AG04450 (cell line): ENCODE data around the gene MCL1. TPM values are rescaled to one million over a fixed set of nuclear protein-coding genes. Genes with fewer than 3 reads are reported as not detected.

Source experiments
- CTCF ChIA-PET: fragments of 300-600, 350-600 bp; formaldehyde crosslinking; extraction: SDS; loops from one replicate; lab custom pipeline; 2022; ENCODE audit warnings: antibody characterized with exemption, inconsistent platforms; lab: Charles Lee
- POLR2A ChIA-PET: fragments of 350-600 bp; formaldehyde crosslinking; extraction: SDS; loops from one replicate; lab custom pipeline; 2021; ENCODE audit warnings: antibody characterized with exemption, inconsistent platforms; lab: Yijun Ruan, JAX
- DNase-seq: peaks from one replicate; pipeline ENCODE4 v3.0.0-alpha.2; 2011; ENCODE audit warnings: low read depth, low spot score
- H3K27ac ChIP-seq: one replicate; pipeline ENCODE4 v1.5.1; 2012; ENCODE audit warnings: low read depth, low read length, control low read depth
- H3K27me3 ChIP-seq: one replicate; pipeline ENCODE4 v1.6.0; 2012; ENCODE audit warnings: low read length; ENCODE audit not compliant: control insufficient read depth, insufficient read depth
- H3K4me3 ChIP-seq: 2 replicates; pipeline ENCODE4 v1.5.1; 2011; ENCODE audit warnings: mild to moderate bottlenecking, low read depth, low read length, control low read depth
- H3K9me3 ChIP-seq: 2 replicates; pipeline ENCODE4 v1.5.1; 2012; ENCODE audit warnings: low read length; ENCODE audit not compliant: control insufficient read depth, insufficient read depth
- CTCF ChIP-seq: IDR thresholded peaks from 2 replicates; pipeline ENCODE4 v1.5.1; 2011; ENCODE audit warnings: low read depth, low read length, control low read depth, inconsistent platforms
- polyA plus RNA-seq: library from polyadenylated mRNA; depleted of rRNA; stranded (reverse); fragments of >200 nt; gene quantifications from 2 replicates; pipeline ENCODE4 v1.2.3, GENCODE V29; 2011

MCL1 gene
- polyA plus RNA-seq, 1 experiment = 138 TPM

- ChIA-PET CTCF (interaction anchor here (0.9 to 7.0 kb wide), 4 partner anchors 19 to 41 kb away, joined by 3 to 59 read pairs (median 6); no protein-coding TSS in a partner anchor), POLR2A (interaction anchor here (0.6 to 4.9 kb wide), 27 partner anchors 9 to 469 kb away, joined by 3 to 130 read pairs (median 6); partner anchors contain the start of genes C1orf54, ENSA, FALEC and GOLPH3L)
- Histone ChIP-seq H3K27ac (peak overlapping the region; percentile 91), H3K27me3 (no peaks in the 10 kb centered on the region), H3K9me3 (peaks cover 3% of the 10 kb centered on the region; the same call in 1 of the 2 replicates), H3K4me3 (peak overlapping the region; percentile 58)
- no peak for TF ChIP-seq CTCF
- no peak for DNase-seq
These were observed 684 bp upstream of the MCL1 start for GRCh38 chr1:150579945-150580642.

- TF ChIP-seq CTCF = no peak
These were observed 919 bp downstream of the MCL1 start for GRCh38 chr1:150578272-150579109.

GRCh38 chr1:150577557-150578271 lies 1.7 kb downstream of the MCL1 start:
- POLR2A ChIA-PET = interaction anchor here (0.8 to 4.9 kb wide), 6 partner anchors 7 to 52 kb away, joined by 3 to 130 read pairs (median 50); partner anchors contain the start of gene ENSA
- peak overlapping the region; percentile 97 for H3K4me3 ChIP-seq
- DNase-seq = no peak
- H3K27me3 ChIP-seq = no peaks in the 10 kb centered on the region
- peaks cover 3% of the 10 kb centered on the region; the same call in 1 of the 2 replicates for H3K9me3 ChIP-seq
- H3K27ac ChIP-seq = peak overlapping the region; percentile 95
- TF ChIP-seq CTCF = no peak
- CTCF ChIA-PET = interaction anchor here (2.9 to 7.0 kb wide), 2 partner anchors 17 to 43 kb away, joined by 17 to 59 read pairs; no protein-coding TSS in a partner anchor

More at GRCh38 chr1:150578272-150579109, 919 bp downstream of the MCL1 start:
- peaks cover 3% of the 10 kb centered on the region; the same call in 1 of the 2 replicates for H3K9me3 ChIP-seq
- no peaks in the 10 kb centered on the region for H3K27me3 ChIP-seq
- ChIA-PET CTCF (interaction anchor here (0.6 to 7.0 kb wide), 3 partner anchors 17 to 428 kb away, joined by 3 to 59 read pairs (median 6); no protein-coding TSS in a partner anchor), POLR2A (interaction anchor here (0.6 to 4.9 kb wide), 13 partner anchors 8 to 235 kb away, joined by 3 to 130 read pairs (median 6); partner anchors contain the start of genes ENSA and FALEC)
- H3K4me3 ChIP-seq = peak overlapping the region; percentile 97
- peak overlapping the region; percentile 95 for H3K27ac ChIP-seq
- peak; percentile 72 for DNase-seq

- no peaks in the 10 kb centered on the region for H3K27me3 ChIP-seq
- H3K27ac ChIP-seq = no peak overlapping the region
- peaks cover 3% of the 10 kb centered on the region; the same call in 1 of the 2 replicates for H3K9me3 ChIP-seq
- peak overlapping the region; percentile 97 for H3K4me3 ChIP-seq
- no peak for TF ChIP-seq CTCF
- ChIA-PET POLR2A (interaction anchor here (1.1 to 4.9 kb wide), 4 partner anchors 9 to 43 kb away, joined by 6 to 130 read pairs (median 71); no protein-coding TSS in a partner anchor), CTCF (interaction anchor here (0.6 to 7.0 kb wide), 5 partner anchors 14 to 236 kb away, joined by 4 to 59 read pairs (median 6); no protein-coding TSS in a partner anchor)
- DNase-seq = no peak
These were observed 2.4 kb downstream of the MCL1 start for GRCh38 chr1:150576794-150577556.
